ES-I3 (cell line): Measurements from ENCODE around the gene GPATCH4.
"Not testable (repeated sequence)": the region's sequence is repeated elsewhere in the genome, so short reads cannot be mapped to it uniquely, and the experiment has no call there.

ENCODE experiments used
- H3K36me3 ChIP-seq: 2 replicates; pipeline ENCODE4 v1.6.1; 2013; ENCODE audit warnings: mild to moderate bottlenecking, low read length, control low read depth, moderate library complexity; ENCODE audit not compliant: insufficient read depth
- H3K4me1 ChIP-seq: 2 replicates; pipeline ENCODE4 v1.6.1; 2013; ENCODE audit warnings: mild to moderate bottlenecking, control low read depth, low read length; ENCODE audit not compliant: insufficient read depth
- H3K9ac ChIP-seq: 2 replicates; pipeline ENCODE4 v1.6.1; 2013; ENCODE audit warnings: low read depth, mild to moderate bottlenecking, low read length, moderate library complexity
- H3K9me3 ChIP-seq: 2 replicates; pipeline ENCODE4 v1.6.1; 2013; ENCODE audit warnings: mild to moderate bottlenecking, low read length, moderate library complexity; ENCODE audit not compliant: control insufficient read depth, insufficient read depth

Gene GPATCH4

DNA sequence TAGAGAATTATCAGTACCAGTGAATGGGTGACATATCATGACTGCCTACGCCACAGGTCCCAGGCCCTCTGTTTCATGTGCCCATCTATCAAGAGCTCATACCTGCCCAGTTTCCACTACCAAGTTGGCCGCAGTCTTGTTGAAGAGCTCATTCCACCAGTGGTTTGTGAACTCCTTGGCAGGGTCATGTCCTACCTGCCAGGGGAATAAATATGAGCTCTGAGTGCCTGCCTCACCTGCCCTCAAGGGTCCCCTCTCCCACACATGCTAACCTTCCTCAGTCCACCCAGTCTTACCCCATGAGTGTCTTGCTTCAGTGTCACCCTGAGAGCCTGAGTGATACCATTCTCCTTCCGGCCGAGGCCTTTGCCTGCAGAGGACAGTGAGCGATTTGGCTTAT is 3.2 kb downstream of the GPATCH4 start:
- H3K4me1 ChIP-seq = no peaks in the 10 kb centered on the region
- H3K9ac ChIP-seq = no peak overlapping the region
- H3K9me3 ChIP-seq = no peaks in the 10 kb centered on the region
- peaks cover 25% of the 10 kb centered on the region for H3K36me3 ChIP-seq

DNA sequence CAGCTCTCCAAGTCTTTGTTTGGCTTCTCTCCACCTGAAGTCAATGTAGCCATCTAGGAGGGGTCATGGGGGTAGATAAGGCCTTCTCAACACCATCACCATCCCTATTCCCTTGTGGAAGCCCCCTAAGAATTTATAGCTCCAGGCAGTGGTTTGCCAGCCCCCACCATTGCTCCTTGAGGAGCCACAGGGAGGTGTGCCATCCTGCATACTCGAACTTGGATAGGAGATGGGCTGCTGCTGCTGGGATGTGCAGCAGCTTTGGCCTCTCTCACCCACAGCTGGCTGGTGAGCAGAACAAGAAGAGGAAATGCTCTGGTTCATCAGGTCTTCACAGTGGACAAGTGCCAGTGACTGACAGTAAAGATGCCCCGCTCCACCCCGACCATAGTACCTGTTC is 4.9 kb downstream of the GPATCH4 start:
- Histone ChIP-seq H3K36me3 (peaks cover 26% of the 10 kb centered on the region), H3K9me3 (no peaks in the 10 kb centered on the region), H3K9ac (no peak overlapping the region), H3K4me1 (no peaks in the 10 kb centered on the region)

DNA sequence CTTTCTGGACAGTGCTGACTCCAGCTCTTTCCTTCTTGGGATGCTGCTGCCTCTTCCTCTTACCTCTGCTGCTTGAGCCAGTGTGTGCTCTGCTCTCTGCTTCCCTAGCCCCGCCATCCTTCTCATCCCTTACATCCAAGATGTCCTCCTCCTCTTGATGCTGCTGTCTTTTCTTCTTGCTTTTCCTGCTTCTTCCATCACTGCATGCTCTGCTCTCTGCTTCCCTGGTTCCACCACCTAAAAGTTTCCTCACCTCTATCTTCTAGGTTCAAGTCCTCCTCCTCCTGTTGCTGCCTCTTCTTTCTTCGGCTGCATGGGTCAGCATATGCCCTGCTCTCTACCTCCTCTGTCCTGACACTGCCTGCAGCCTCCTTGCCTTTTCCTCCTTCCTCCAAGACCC is 6.3 kb downstream of the GPATCH4 start:
- Histone ChIP-seq H3K36me3 (peaks cover 26% of the 10 kb centered on the region), H3K9me3 (no peaks in the 10 kb centered on the region), H3K4me1 (no peaks in the 10 kb centered on the region), H3K9ac (no peak overlapping the region)

DNA sequence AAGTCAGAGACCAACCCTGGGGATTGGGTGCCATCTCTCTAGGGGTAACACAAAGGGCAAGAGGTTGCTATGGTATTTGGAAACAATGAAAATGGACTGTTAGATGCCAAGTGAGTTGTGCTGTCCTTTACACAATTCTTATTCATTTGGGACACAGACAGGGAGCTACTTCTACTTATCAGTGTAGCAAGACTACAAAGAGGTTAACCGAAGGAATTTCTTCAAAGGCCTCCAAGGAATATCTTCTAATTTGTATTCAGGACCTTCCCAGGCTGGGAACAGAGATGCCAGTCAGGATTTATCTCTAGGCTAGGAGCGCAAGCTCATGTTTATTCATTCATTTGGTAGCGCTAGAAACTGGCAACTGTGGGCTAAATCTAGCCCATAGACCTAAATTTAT is 7.1 kb downstream of the GPATCH4 start:
- Histone ChIP-seq H3K9ac (no peak overlapping the region), H3K36me3 (peaks cover 26% of the 10 kb centered on the region), H3K9me3 (no peaks in the 10 kb centered on the region), H3K4me1 (no peaks in the 10 kb centered on the region)

DNA sequence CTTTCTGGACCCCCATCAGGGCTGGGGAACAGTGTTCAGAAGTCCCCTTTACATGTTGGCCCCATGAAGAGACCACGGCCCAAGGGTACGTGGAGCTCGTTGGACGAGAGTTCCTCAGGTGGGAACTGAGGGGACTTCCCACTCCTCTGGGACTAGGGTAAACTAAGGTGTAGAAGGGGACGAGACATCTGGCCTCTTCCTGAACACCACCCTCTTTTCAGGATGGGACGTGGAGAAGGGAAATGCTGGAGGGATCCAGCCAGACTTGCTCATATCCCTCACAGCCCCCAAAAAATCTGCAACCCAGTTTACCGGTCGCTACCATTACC is 7.7 kb downstream of the GPATCH4 start:
- Histone ChIP-seq H3K9me3 (no peaks in the 10 kb centered on the region), H3K4me1 (no peaks in the 10 kb centered on the region), H3K9ac (no peak overlapping the region), H3K36me3 (peaks cover 26% of the 10 kb centered on the region)

DNA sequence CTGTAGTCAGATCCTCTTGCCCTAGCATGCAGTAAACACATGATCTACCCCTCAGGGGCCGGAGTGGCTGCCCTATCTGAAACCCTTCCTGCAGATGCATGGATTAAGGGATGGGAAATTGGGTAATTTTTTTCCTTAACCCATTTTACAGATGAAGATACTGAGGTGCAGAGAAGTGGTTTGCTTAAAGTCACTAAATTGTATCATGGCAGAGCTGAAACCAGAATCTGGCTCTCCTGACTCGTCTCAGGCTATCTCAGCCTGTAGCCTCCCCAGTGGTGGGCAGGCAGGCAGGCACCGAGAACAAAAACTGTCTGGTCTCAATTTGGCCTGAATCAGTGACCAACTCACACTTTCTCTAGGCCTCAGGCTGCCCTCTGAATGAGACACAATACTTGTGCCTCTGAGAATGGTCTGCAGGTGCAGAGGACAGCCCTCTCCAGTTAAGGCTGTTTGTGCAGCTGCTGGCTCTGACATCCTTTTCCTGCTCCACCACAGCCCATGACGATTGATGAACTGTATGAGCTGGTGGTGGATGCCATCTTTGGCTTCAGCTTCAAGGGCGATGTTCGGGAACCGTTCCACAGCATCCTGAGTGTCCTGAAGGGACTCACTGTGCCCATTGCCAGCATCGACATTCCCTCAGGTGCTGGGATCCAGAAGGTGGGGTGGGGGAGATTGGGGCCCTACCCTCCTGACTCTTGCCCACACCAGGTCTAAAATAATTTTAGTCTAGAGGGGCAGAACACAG is 8.2 kb downstream of the GPATCH4 start:
- Histone ChIP-seq H3K9me3 (no peaks in the 10 kb centered on the region), H3K9ac (no peak overlapping the region), H3K4me1 (no peaks in the 10 kb centered on the region), H3K36me3 (peaks cover 24% of the 10 kb centered on the region)

DNA sequence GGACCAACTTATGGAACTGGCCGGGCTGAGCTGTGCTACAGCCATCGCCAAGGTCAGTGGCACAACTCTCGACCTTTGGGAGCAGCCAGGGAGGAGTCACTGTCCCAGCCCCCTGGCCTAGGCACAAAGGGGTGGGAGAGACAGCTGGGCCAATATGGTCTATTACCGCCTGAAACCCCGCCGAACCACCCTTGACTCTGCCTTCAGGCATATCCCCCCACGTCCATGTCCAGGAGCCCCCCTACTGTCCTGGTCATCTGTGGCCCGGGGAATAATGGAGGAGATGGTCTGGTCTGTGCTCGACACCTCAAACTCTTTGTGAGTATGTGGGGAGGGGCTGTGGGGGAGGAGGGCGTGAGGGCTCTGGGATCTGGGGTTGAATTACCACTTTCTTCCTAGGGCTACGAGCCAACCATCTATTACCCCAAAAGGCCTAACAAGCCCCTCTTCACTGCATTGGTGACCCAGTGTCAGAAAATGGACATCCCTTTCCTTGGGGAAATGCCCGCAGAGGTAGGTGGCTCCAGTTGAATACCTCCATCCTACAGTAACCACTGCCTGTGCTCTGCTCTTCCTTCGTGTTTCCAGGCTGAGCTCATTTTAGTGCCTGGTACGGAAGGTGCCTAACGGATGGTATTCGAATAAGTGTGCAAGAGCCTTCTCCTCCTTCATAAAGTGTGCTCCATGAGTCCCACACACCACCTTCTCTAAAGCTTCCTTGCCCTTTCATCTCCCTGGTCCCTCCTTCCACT is 8.9 kb downstream of the GPATCH4 start:
- Histone ChIP-seq H3K9me3 (no peaks in the 10 kb centered on the region), H3K4me1 (no peaks in the 10 kb centered on the region), H3K9ac (peak overlapping the region; percentile 72), H3K36me3 (peaks cover 19% of the 10 kb centered on the region; the same call in 1 of the 2 replicates)

DNA sequence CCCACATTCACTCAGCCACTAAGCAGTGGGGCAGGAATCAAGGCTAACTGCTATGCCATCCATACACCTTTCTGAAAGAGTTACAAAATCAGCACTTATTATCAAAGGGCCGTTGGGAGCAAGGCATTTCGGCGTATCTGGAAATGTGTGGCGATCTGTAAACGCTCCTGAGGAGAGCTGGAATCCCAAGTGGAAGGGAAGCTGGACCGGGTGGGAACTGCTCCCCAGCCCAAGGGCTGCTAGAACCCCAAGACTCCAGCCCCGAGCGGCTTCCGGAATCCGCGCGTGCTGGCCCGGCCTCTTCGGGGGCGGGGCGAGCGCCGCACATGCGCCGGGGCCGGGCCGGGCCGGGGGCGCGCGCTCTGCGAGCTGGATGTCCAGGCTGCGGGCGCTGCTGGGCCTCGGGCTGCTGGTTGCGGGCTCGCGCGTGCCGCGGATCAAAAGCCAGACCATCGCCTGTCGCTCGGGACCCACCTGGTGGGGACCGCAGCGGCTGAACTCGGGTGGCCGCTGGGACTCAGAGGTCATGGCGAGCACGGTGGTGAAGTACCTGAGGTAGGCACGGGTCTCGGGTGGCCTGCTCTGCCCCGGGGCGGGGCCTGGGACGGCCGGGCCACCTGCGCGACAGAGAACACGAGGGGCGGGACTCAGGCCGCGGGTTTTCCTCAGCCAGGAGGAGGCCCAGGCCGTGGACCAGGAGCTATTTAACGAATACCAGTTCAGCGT is 9.7 kb downstream of the GPATCH4 start, which contains the start of gene NAXE:
Gene NAXE (plus strand): TSS at position 345 of the 726 bp plus-strand sequence. CDS start 29 bp downstream, at position 374.
- no peaks in the 10 kb centered on the region for H3K4me1 ChIP-seq
- no peaks in the 10 kb centered on the region for H3K9me3 ChIP-seq
- H3K36me3 ChIP-seq = peaks cover 14% of the 10 kb centered on the region; the same call in 1 of the 2 replicates
- H3K9ac ChIP-seq = peak within 1 kb of the TSS; percentile 72

DNA sequence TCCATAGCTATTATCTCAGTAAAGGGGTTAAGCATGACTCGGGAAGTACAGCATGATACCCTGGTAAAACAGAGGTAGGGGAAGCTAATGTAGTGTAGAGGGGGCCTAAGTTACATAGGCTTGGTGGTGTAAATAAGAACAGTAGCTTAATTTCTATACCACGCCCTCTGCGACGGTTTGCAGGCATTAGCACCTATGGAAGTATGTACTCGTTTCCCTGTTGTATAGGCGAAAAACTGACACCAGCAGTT is 10.2 kb downstream of the GPATCH4 start:
- Histone ChIP-seq H3K4me1 (no peaks in the 10 kb centered on the region), H3K9ac (peak overlapping the region; percentile 72), H3K36me3 (peaks cover 11% of the 10 kb centered on the region; the same call in 1 of the 2 replicates), H3K9me3 (no peaks in the 10 kb centered on the region)

DNA sequence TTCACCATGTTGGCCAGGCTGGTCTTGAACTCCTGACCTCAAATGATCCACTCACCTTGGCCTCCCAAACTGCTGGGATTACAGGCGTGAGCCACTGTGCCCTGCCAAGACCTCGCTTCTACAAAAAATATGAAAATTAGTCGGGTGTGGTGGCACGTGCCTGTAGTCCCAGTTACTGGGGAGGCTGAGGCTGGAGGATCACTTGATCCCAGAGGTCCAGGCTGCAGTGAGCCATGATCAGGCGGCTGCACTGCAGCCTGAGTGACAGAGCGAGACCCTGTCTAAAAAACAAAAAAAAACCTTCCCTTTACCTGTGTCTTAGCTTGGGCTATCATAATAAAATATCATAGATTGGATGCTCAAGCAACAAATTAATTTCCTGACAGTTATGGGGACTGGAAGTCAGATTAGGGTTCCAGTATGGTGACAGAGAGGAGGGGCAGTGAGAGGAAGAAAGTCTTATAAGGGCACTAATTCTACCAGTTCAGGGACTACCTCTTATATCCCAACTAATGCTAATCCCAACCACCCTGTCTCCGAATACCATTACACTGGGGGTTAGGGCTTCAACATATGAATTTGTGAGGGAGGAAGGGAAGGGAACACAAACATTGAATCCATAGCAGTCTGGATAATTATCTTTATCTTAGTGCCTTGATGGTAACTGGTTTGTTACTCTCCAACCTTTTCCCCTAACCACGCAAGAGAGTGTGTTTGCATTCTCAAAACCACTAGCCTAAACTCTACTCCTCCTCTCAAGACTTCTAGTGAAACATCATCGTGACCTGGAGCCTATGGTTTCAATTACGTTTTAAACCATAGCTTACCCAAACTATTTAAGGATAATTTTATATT is 10.7 kb downstream of the GPATCH4 start:
- Histone ChIP-seq H3K9ac (peak overlapping the region; percentile 72), H3K4me1 (no peaks in the 10 kb centered on the region), H3K36me3 (peaks cover 7% of the 10 kb centered on the region; the same call in 1 of the 2 replicates), H3K9me3 (no peaks in the 10 kb centered on the region)

DNA sequence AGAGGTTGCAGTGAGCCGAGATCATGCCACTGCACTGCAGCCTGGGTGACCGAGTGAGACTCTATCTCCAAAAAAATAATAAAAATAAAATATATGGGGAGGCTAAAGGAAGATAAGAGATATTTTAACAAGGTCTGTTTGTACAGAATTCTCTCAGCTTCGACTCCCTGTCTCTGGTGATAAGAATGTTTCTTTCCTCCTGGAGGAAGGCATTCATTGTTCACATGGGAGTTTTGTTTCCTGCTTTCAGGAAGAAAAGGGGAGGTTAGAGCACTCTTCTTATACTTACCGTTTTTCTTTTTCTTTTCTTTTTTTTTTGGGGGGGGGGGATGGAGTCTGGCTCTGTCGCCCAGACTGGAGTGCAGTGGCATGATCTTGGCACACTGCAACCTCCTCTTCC is 11.7 kb downstream of the GPATCH4 start:
- Histone ChIP-seq H3K36me3 (peaks cover 4% of the 10 kb centered on the region; the same call in 1 of the 2 replicates), H3K9ac (no peak overlapping the region), H3K9me3 (no peaks in the 10 kb centered on the region), H3K4me1 (peaks cover 4% of the 10 kb centered on the region)

DNA sequence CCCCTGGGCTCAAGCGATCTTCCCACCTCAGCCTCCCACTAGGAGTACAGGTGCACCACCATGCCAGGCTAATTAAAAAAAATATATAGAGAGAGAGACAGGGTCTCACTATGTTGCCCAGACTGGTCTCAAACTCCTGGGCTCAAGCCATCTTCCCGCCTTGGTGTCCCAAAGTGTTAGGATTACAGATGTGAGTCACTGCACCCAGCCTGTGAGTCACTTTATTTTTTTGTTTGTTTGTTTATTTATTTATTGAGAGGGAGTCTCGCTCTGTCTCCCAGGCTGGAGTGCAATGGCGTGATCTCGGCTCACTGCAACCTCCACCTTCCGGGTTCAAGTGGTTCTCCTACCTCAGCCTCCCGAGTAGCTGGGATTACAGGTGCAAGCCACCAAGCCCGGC is 13.4 kb downstream of the GPATCH4 start:
- not testable (repeated sequence) for H3K9me3 ChIP-seq

DNA sequence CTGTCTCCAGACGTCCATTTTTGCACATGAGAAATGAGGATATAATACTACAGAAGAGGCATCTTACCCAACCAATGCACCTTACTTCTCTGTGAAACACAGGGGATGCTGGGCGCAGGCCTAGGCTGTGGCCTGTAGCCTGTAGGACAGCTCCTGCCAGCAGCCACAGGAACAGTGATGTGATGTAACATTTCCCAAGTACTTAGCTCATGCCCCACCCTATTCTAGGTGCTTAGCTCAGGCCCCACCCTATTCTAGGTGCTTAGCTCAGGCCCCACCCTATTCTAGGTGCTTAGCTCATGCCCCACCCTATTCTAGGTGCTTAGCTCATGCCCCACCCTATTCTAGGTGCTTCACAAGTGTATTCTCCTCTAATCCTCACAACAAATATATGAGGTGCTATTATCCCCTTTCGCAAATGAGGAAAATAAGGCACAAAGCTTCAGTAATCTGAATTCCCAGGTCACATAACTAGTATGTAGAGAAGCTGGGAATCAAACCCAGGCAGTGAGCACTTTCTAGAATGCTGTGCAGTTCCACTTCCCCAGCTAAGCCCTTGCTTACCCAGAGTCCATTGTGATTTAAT is 14.3 kb downstream of the GPATCH4 start:
- no peak overlapping the region for H3K9ac ChIP-seq
- no peaks in the 10 kb centered on the region for H3K36me3 ChIP-seq
- H3K4me1 ChIP-seq = peaks cover 9% of the 10 kb centered on the region
- no peaks in the 10 kb centered on the region for H3K9me3 ChIP-seq

More for the DNA sequence above, 13.4 kb downstream of the GPATCH4 start:
- not testable (repeated sequence) for H3K9ac ChIP-seq, H3K36me3 ChIP-seq, H3K4me1 ChIP-seq

DNA sequence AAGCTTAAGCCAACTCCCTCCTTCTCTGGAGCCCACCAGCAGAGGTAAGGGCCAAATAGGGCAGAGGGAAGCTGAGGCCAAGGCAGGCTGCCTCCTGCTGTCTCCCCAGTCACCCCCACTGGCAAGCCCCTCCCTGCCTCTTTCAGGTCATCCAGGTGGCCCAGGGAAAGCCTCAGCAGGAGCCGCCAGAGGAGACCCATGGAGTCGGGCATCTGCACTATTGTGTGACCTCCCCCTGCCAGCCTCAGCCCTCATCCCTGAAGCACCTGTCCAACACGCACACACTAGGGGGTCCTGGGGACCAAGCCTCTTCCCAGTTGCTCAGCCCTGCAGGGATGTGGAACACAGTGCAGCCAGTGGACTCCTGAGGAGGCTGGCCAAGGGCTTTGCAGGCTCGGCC is 15.0 kb downstream of the GPATCH4 start:
- H3K4me1 ChIP-seq = peaks cover 9% of the 10 kb centered on the region
- no peaks in the 10 kb centered on the region for H3K9me3 ChIP-seq
- no peaks in the 10 kb centered on the region for H3K36me3 ChIP-seq
- H3K9ac ChIP-seq = no peak overlapping the region
